Calu3 (cell line): Measurements from ENCODE around the gene CFAP61. TPM values are rescaled to one million over a fixed set of nuclear protein-coding genes. Genes with fewer than 3 reads are reported as not detected.

Experiments
- BruUV-seq: library from RNA; stranded (reverse); fragments of 400-500 nt; replicated peaks from 2 replicates; lab custom pipeline; 2021; lab: Mats Ljungman, UMichigan
- CTCF ChIA-PET: fragments of 300-600 bp; sonication (Branson Sonifier 250); formaldehyde crosslinking; loops from one replicate; lab custom pipeline; 2022; ENCODE audit warnings: antibody characterized with exemption; lab: Charles Lee
- DNase-seq: peaks from one replicate; pipeline ENCODE4 v3.0.0; 2022
- H3K27ac Mint-ChIP-seq: one replicate; pipeline ENCODE4 v1.8.0; 2022; ENCODE audit warnings: mixed read lengths; ENCODE audit not compliant: unreplicated experiment
- H3K27me3 Mint-ChIP-seq: one replicate; pipeline ENCODE4 v1.8.0; 2022; ENCODE audit warnings: mixed read lengths; ENCODE audit not compliant: unreplicated experiment
- H3K36me3 Mint-ChIP-seq: one replicate; pipeline ENCODE4 v1.8.0; 2022; ENCODE audit warnings: mild to moderate bottlenecking, moderate library complexity, mixed read lengths; ENCODE audit not compliant: insufficient read depth, unreplicated experiment
- H3K4me1 Mint-ChIP-seq: one replicate; pipeline ENCODE4 v1.8.0; 2022; ENCODE audit warnings: mild to moderate bottlenecking, low read depth, mixed read lengths; ENCODE audit not compliant: unreplicated experiment
- H3K4me3 Mint-ChIP-seq: one replicate; pipeline ENCODE4 v1.8.0; 2022; ENCODE audit warnings: mild to moderate bottlenecking, low read depth, moderate library complexity, mixed read lengths; ENCODE audit not compliant: unreplicated experiment
- H3K9me3 Mint-ChIP-seq: one replicate; pipeline ENCODE4 v1.8.0; 2022; ENCODE audit warnings: low read depth, mixed read lengths; ENCODE audit not compliant: unreplicated experiment
- CTCF ChIP-seq: fragments of 200-600 bp; IDR thresholded peaks from one replicate; pipeline ENCODE4 v1.8.0; 2022; ENCODE audit warnings: antibody characterized with exemption; ENCODE audit not compliant: unreplicated experiment
- intact Hi-C: fragments of 100-400 bp; cut with micrococcal nuclease; formaldehyde crosslinking; loops from one replicate; pipeline ENCODE4 v1.10.0; 2022; ENCODE audit not compliant: unreplicated experiment
- total RNA-seq: library from RNA; stranded (reverse); gene quantifications from 2 replicates; pipeline ENCODE4 v1.2.3, GENCODE V29; 2022

Gene CFAP61
- total RNA-seq, 1 experiment from 2014 or later = not detected

GRCh38 chr20:20202768-20203167 is 150.4 kb downstream of the CFAP61 start:
- Mint-ChIP-seq H3K9me3 (no peaks in the 10 kb centered on the region), H3K4me1 (no peaks in the 10 kb centered on the region), H3K27ac (no peak overlapping the region), H3K36me3 (no peaks in the 10 kb centered on the region), H3K4me3 (no peak overlapping the region), H3K27me3 (peaks cover 7% of the 10 kb centered on the region)
- TF ChIP-seq CTCF = no peak
- no peak for DNase-seq
- BruUV-seq = no TSS peak
- CTCF ChIA-PET = no interaction called here
- intact Hi-C loops = no loop called here

GRCh38 chr20:20203784-20204183 is 151.5 kb downstream of the CFAP61 start:
- no peak for TF ChIP-seq CTCF
- intact Hi-C loops = no loop called here
- no peak overlapping the region for H3K27ac Mint-ChIP-seq
- no peaks in the 10 kb centered on the region for H3K9me3 Mint-ChIP-seq
- peaks cover 7% of the 10 kb centered on the region for H3K27me3 Mint-ChIP-seq
- no TSS peak for BruUV-seq
- no peak overlapping the region for H3K4me3 Mint-ChIP-seq
- no peak for DNase-seq
- H3K4me1 Mint-ChIP-seq = no peaks in the 10 kb centered on the region
- CTCF ChIA-PET = no interaction called here
- H3K36me3 Mint-ChIP-seq = no peaks in the 10 kb centered on the region

GRCh38 chr20:20204256-20204655 is 151.9 kb downstream of the CFAP61 start:
- DNase-seq = no peak
- Mint-ChIP-seq H3K4me1 (no peaks in the 10 kb centered on the region), H3K4me3 (no peak overlapping the region), H3K27me3 (peaks cover 7% of the 10 kb centered on the region), H3K27ac (no peak overlapping the region), H3K36me3 (no peaks in the 10 kb centered on the region), H3K9me3 (no peaks in the 10 kb centered on the region)
- no peak for TF ChIP-seq CTCF
- CTCF ChIA-PET = no interaction called here
- intact Hi-C loops = no loop called here
- no TSS peak for BruUV-seq

- BruUV-seq = no TSS peak
- Mint-ChIP-seq H3K9me3 (no peaks in the 10 kb centered on the region), H3K27me3 (peaks cover 15% of the 10 kb centered on the region), H3K4me3 (no peak overlapping the region), H3K4me1 (no peaks in the 10 kb centered on the region), H3K27ac (no peak overlapping the region), H3K36me3 (no peaks in the 10 kb centered on the region)
- no peak for DNase-seq
- CTCF ChIA-PET = no interaction called here
- TF ChIP-seq CTCF = no peak
- intact Hi-C loops = no loop called here
Measured at GRCh38 chr20:20205141-20205861, 153.0 kb downstream of the CFAP61 start.
